ENCODE measurements around the gene CCNF.

CCNF gene

DNA sequence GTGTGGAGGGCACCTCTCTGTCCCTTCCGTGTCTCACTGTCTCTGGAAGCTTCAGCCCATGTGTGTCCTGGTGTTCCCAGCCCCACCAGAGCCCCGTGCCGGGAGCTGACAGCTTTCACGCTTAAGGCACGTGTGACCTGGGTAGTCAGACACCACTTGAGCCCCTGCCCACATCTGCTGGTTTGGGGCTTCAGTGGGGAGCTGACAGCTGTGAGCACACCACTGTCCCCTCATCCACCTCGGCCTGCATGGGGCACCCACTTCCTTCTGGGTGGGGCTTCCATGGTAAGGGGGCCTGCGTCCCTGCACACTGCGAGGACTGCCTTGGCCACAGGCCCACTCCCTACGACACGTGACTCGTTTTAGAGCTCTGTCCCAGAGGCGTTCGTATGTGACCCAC is 28.0 kb downstream of the CCNF start:
- no peak for DNase-seq

- no peak for DNase-seq
Observed at GRCh38 chr16:2457946-2458345, 28.7 kb downstream of the CCNF start.

DNA sequence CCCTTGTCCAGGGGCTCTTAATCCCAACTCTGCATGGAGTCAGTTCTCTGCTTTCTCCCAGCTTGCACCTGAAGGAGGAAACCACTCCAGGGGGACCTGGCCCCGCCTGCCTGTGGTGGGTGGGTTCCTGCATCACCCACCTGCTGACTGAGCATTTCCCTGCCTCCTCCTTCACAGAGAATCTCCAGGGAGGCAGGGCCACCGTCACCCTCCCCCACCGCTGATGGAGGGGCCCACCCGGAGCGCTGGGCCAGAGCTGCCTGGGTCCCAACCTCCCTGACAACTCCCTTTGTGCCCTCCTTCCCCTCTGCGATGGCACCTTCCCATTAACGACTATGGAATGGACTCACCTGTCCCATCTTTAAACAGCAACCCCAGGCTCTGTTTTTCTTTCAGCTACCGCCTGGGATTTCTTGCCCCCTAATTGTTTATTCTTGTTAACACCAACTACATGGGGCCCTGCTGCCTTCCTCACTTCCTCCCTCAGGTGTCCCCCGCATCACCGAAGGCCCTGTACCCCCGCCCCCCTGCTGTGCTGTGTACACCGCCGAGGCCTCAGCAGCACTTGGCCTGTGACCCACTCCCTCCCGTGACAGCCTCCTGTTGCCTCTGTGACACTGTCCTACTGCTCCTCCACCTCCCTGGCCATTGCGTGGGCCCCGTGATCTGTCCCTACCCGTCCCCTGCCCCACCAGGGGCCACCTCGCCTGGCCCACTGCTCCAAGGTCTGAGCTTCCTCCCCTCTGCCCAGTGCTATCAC is 29.8 kb downstream of the CCNF start:
- no peak for DNase-seq

DNA sequence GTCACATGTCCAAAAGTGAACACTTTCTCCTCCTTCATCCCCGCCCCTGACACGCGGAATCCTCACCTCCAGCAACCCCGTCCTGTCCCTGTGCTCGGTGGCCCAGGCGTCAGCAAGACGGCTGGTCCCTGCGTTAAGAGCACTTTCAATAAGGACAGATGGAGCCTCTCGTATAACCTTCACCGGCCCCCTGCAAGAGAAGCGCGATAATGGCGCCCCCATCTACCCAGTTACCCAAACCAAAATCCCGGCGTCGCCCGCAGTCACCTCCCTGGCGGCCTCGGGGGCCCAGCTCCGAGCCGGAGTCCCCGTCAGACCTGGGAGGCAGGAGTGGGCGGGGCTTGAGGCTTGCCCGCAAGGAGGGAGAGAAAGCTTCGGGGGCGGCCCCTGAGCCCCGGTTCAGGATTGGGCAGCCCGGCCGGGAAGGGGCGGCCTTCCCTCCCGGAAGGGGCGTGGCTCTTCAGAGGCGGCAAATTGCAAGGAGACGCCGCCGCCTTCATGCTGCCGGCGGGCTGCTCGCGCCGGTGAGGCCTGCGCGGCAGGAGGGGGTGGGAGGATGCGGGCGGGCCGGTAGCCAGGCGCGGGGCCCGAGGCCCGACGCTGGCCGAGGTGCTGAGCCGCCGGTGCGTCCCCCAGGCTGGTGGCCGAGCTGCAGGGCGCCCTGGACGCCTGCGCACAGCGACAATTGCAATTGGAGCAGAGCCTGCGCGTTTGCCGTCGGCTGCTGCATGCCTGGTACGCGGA is 30.6 kb downstream of the CCNF start, which contains the start of gene TEDC2:
Gene TEDC2, plus strand, starts transcription at position 463 of the 744 bp plus-strand sequence. Its CDS starts 36 bp downstream, at position 499.
- DNase-seq = peak; percentile 91

GRCh38 chr16:2460391-2460713 is 31.1 kb downstream of the CCNF start:
- no peak for DNase-seq

GRCh38 chr16:2460916-2461315 is 31.7 kb downstream of the CCNF start:
- no peak for DNase-seq

- no peak for DNase-seq
Observed at GRCh38 chr16:2462031-2462866, 33.0 kb downstream of the CCNF start.

DNA sequence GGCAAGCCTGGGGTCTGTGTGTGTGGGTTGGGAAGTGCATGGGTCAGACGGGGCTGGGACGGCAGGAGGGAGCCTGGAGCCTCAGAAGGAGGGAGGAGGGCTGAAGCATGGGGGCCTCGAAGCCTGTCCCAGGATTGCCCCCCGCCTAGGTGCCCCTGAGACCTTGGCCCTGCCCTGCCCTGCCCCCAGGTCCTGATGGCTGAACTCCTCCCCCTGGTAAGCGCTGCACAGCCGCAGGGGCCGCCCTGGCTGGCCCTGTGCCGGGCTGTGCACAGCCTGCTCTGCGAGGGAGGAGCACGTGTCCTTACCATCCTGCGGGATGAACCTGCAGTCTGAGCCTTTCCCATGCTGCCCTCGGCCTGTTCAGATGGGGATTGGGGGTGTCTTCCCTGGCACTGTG is 35.1 kb downstream of the CCNF start:
- DNase-seq = no peak

DNA sequence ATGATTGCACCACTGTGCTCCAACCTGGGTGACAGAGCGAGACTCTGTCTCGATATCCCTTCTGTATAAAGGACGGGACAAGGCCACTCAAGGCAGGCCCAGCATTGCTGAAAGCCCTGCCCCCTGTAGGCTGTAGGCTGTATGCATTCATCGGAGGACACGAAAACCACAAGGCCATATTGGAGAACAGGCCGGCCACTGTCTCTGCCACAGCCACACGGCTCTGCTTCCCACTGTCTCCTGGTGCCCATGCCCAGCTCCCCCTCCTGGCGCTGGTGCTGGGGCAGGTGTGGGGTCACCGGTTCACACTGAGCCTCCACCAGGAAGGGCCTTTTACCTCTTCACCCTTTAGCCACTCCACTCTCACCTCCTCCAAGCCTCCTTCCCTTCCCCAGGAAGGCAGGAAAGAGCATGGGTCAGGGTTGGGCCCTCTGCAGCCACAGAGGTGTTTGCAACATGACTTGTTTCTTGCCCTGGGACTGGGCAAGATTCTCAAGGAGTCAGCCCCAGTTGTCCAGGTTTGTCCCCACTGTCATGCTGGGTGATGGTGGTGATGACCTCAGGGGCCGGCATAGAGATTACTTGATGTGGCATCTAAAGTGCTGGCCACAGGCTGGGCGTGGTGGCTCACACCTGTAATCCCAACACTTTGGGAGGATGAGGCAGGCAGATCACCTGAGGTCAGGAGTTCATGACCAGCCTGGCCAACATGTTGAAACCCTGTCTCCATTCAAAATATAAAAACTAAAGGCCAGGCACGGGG is 36.6 kb downstream of the CCNF start:
- DNase-seq = no peak

- DNase-seq = no peak
Observed at GRCh38 chr16:2466667-2467527, 37.6 kb downstream of the CCNF start.

DNA sequence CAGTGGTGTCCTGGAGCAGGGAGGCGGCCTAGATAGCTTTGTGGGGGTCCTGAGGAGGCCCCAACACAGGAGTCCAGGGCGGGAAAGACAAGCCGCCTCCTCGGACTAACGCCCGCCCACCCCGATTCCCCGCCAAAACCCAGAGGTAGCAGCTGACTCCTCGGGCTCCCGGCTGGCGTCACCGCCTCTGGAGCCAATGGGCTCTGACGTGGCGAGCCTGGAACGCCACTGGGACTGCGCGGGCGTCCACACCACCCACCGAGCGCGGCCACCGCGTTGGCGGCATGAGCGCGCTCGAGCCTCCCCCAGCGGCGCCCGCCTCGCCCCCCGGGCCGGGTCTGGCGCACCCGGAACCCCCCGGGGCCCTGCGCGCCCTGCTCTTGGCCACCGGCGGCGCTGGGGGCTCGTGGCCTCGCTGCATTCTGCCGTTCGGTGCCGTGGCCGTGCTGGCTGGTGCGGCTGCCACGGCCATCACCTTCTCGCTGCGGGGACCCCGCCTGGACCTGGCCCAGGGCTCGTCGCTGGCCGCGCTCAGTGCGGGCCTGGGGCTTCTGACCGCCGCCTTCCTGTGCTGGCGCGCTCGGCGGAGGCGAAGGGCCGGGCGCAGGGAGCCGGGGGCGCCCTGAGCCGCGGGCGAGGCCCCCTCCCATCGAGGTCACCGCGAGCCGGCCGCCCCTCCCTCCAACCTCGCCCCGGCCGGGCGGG is 38.4 kb downstream of the CCNF start:
- peak; percentile 80 for DNase-seq

DNA sequence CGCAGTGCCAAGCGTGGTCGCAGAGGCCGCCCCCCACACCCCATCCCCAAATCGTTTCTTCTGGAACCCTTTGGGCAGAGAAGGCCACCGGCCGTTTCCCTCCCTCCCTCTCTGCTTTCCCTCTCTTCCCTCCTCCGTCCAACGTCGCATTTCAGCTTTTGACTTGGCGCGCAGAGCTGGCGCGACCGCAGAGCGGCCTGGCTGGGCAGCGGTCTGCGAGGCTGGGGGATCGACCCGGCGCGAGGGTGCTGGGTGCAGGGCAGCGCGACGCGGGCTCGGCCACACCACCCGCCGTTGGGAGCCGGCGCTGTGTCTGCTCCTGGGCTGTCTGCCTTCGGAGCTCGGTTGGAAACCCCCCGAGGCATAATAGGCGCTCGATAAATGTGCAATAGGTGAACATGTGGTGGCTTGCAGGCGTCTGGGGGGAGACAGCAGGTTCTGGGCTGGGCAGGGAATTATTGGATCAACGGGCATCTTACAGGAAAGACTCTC is 39.0 kb downstream of the CCNF start:
- DNase-seq = no peak

DNA sequence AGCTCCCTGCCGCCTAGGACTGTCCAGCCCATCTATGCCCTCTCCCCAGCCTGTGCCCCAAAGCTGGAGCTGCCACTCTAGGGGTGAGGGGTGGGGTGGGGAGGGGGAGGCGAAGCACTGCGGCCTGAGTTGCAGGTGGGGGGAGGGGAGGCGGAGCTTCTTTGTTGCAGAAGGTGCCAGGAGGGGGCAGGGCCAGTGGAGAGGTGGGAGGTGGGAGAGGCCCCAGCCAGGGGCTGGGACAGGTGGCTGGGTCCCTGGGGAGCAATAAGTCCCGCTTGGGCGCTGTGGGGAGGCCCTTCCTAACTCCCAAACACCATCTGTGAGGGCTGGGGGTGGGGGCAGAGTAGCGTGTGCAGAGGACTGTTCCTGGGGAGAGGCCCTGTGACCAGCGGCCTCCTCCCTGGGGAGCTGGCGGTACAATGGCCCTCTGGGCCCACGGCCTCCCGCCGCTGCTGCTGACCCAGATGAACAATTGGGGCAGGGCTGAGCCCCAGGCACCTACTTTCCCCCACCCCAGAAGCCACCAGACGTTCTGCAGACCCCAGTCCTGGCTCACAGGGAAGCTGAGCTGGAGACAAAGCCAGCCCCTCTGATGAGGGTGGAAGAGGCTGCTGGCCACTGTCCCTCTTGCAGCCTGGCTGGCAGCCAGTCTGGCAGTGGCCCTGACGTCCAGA is 39.6 kb downstream of the CCNF start:
- DNase-seq = no peak

- DNase-seq = no peak
Observed at GRCh38 chr16:2469399-2470233, 40.4 kb downstream of the CCNF start.

DNA sequence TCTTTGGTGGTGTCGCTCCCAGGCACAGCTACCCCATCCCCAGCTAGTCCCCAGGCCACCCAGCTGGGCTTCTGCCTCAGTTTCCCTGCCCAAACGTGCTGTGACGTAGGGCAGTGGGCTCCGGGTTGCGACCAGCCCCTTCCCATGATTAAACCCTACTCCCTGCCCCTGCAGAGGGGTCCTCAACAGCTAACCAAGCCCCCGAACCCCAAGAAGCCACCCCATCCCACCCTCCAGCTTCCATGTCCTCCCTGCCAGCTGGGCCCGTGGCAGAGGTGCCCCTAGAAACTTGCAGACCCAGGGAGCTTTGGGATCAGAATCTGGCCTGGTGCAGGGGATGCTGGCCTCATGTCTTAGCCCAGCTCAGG is 41.0 kb downstream of the CCNF start:
- DNase-seq = no peak

- no peak for DNase-seq
Observed at GRCh38 chr16:2470603-2471015, 41.4 kb downstream of the CCNF start.

- DNase-seq = peak; percentile 32
Observed at GRCh38 chr16:2471016-2471652, 41.9 kb downstream of the CCNF start, which contains the start of gene NTN3. Gene NTN3 (plus strand): TSS chr16:2471297. CDS start chr16:2471702, 405 bp downstream.
